HUES64 (cell line): ENCODE measurements around the gene TPT1.
"Not testable (repeated sequence)": the region's sequence is repeated elsewhere in the genome, so short reads cannot be mapped to it uniquely, and the experiment has no call there.

Experiments
- H3K27ac ChIP-seq: 2 replicates; pipeline ENCODE4 v1.7.0; 2013; ENCODE audit warnings: low read depth, low read length, inconsistent platforms
- H3K27me3 ChIP-seq: 2 replicates; pipeline ENCODE4 v1.6.1; 2013; ENCODE audit warnings: mild to moderate bottlenecking, low read length; ENCODE audit not compliant: insufficient read depth
- H3K36me3 ChIP-seq: 2 replicates; pipeline ENCODE4 v1.6.1; 2013; ENCODE audit warnings: mild to moderate bottlenecking, low read length; ENCODE audit not compliant: insufficient read depth
- H3K4me1 ChIP-seq: 2 replicates; pipeline ENCODE4 v1.6.1; 2013; ENCODE audit warnings: mild to moderate bottlenecking, low read length, moderate library complexity; ENCODE audit not compliant: insufficient read depth
- H3K4me3 ChIP-seq: 2 replicates; pipeline ENCODE4 v1.5.1; 2013; ENCODE audit warnings: mild to moderate bottlenecking, low read length, moderate library complexity
- H3K9ac ChIP-seq: 2 replicates; pipeline ENCODE4 v1.6.1; 2013; ENCODE audit warnings: mild to moderate bottlenecking, low read depth, low read length
- H3K9me3 ChIP-seq: 2 replicates; pipeline ENCODE4 v1.6.1; 2013; ENCODE audit warnings: low read depth, low read length; ENCODE audit not compliant: insufficient read depth
- WGBS: fragments of 150-250, 120-280 bp; methylation state at CpG from one replicate; pipeline ENCODE4 v1.1.7; 2013; ENCODE audit warnings: missing lambda C conversion rate; 5-methylcytosine and 5-hydroxymethylcytosine counted together

TPT1 gene

GRCh38 chr13:45299194-45299593 lies 41.8 kb downstream of the TPT1 start:
- WGBS = 88% methylated on average over 3 of the region's 3 CpGs
- no peaks in the 10 kb centered on the region for H3K9me3 ChIP-seq
- H3K4me1 ChIP-seq = peaks cover 11% of the 10 kb centered on the region; the same call in 1 of the 2 replicates
- no peak overlapping the region for H3K4me3 ChIP-seq
- no peak overlapping the region for H3K9ac ChIP-seq
- no peaks in the 10 kb centered on the region for H3K36me3 ChIP-seq
- H3K27me3 ChIP-seq = no peaks in the 10 kb centered on the region
- H3K27ac ChIP-seq = no peak overlapping the region

- H3K27ac ChIP-seq, H3K4me3 ChIP-seq, H3K9ac ChIP-seq, H3K9me3 ChIP-seq, H3K27me3 ChIP-seq, H3K36me3 ChIP-seq: not testable (repeated sequence)
- H3K4me1 ChIP-seq = peaks cover 11% of the 10 kb centered on the region; the same call in 1 of the 2 replicates
- WGBS = 94% methylated on average over 3 of the region's 3 CpGs
These were observed 42.4 kb downstream of the TPT1 start for GRCh38 chr13:45298550-45298949.

DNA sequence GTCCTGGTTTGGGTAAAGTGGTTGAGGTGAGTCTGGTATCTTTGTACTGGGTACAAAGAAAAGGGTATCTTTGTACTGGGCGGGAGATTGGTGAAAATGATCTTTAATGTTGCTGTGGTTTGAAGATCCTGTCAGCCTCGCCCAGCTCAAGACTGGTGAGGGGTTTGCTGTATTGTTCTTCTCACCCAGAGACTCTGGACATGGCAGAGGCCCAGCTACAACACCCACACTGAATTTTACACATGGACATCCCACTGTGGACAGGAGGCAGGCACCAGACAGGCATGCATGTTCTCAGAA lies 42.8 kb downstream of the TPT1 start:
- Histone ChIP-seq H3K4me1 (peaks cover 9% of the 10 kb centered on the region; the same call in 1 of the 2 replicates), H3K27me3 (no peaks in the 10 kb centered on the region), H3K9ac (no peak overlapping the region), H3K4me3 (no peak overlapping the region), H3K27ac (no peak overlapping the region), H3K9me3 (no peaks in the 10 kb centered on the region), H3K36me3 (no peaks in the 10 kb centered on the region)
- 86% methylated on average over 2 of the region's 2 CpGs for WGBS

DNA sequence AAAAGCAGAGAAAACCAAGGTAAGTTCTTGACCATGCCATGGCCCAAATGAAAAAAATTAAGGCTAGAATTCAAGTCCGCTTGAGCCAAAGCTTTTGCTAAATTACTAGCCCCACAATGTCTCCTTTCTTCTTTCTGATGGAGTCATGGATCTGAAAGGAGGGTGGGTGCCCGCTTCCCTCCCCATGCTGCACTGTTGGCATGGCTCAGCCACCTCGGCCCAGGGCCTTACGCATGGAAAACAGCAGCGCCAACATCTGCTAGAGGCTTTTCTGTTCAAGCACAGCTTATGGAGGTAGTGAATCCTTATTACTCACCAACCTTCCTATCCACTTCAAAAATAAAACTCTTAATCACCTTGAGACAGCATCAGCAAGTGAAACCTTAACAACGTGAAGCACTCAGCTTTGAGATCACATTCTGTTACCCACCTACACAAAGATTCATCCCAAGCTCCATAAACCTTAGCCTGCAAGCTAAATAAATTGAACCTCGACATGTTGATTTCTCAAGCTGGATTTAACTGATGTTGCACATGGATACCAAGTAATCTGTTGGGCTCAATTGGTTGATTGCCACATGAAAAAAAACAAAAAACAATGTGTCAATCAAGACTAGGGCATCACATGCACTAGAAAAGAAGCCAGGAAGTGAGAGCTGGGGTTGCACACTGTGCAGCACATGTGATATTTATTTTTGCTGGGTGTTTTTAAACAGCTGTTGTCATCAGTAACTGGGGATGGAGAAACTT lies 43.4 kb downstream of the TPT1 start:
- H3K4me3 ChIP-seq = no peak overlapping the region
- no peak overlapping the region for H3K27ac ChIP-seq
- 90% methylated on average over 7 of the region's 7 CpGs for WGBS
- H3K9me3 ChIP-seq = no peaks in the 10 kb centered on the region
- H3K4me1 ChIP-seq = peaks cover 3% of the 10 kb centered on the region; the same call in 1 of the 2 replicates
- H3K36me3 ChIP-seq = no peaks in the 10 kb centered on the region
- H3K9ac ChIP-seq = no peak overlapping the region
- H3K27me3 ChIP-seq = no peaks in the 10 kb centered on the region

DNA sequence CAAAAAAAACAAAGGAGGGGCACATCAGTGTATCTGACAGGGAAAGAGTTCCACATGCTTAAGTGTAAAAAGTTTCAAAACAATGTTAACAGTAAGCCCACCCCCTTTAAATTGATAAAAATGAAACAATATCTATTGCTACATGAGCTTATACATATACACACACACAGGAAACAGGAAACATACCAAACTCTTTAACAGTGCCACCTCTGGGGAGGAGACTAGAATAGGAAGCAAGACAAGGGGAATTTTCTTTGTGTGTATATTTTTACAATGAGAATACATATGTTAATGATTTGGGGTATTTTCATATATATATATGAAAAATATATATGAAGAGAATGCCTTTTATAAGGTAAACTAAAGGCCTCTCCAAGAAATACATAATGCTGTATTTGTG lies 44.7 kb downstream of the TPT1 start:
- Histone ChIP-seq H3K4me3 (no peak overlapping the region), H3K27me3 (no peaks in the 10 kb centered on the region), H3K4me1 (no peaks in the 10 kb centered on the region), H3K27ac (no peak overlapping the region), H3K9me3 (no peaks in the 10 kb centered on the region), H3K36me3 (no peaks in the 10 kb centered on the region), H3K9ac (no peak overlapping the region)

DNA sequence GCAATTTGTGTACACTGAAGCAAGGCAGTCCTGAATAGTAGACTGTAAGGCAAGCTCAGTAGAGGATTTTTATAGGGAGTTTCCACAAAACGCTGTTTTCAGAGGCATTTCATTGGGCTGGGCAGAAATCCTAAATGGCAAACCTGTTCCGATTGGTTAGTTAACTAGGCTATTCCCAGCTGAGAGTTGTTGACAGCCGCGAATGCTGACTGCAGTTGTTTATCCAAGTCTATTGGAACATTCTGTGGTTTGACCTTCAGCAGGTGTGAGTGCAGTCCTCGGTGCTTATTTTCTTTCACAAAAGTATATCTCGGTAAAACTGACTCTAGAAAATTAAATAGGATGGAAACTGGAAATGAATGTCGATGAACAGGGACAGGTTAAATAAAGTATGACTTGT lies 45.4 kb downstream of the TPT1 start:
- WGBS = 85% methylated on average over 7 of the region's 7 CpGs
- H3K27me3 ChIP-seq = no peaks in the 10 kb centered on the region
- H3K4me1 ChIP-seq = no peaks in the 10 kb centered on the region
- H3K36me3 ChIP-seq = no peaks in the 10 kb centered on the region
- H3K27ac ChIP-seq = no peak overlapping the region
- H3K9me3 ChIP-seq = no peaks in the 10 kb centered on the region
- no peak overlapping the region for H3K4me3 ChIP-seq
- H3K9ac ChIP-seq = no peak overlapping the region

DNA sequence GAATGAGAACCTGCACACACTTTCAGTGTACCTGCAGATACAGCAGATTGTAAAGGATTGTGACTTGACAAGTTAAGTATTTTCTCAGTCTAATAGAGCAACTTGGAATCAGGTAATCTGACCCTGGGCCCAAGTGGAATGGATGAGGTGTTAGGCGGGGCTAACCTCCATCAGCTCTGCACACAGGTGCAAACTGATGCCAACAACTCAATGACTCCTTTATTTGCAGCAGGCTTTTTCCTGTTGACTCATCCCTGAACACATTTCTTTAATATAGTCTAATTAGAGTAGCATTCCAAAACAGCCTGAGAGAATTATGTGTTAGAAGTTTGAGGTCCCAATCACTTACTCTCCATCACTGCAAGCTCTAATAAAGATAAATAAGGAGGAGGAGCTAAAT lies 48.8 kb downstream of the TPT1 start:
- no peak overlapping the region for H3K9ac ChIP-seq
- no peaks in the 10 kb centered on the region for H3K9me3 ChIP-seq
- no peak overlapping the region for H3K4me3 ChIP-seq
- H3K36me3 ChIP-seq = peaks cover 3% of the 10 kb centered on the region; the same call in 1 of the 2 replicates
- WGBS = no CpG with 5 or more reads among the region's 1 CpG
- no peaks in the 10 kb centered on the region for H3K27me3 ChIP-seq
- no peak overlapping the region for H3K27ac ChIP-seq
- H3K4me1 ChIP-seq = no peaks in the 10 kb centered on the region

GRCh38 chr13:45289936-45290563 lies 50.9 kb downstream of the TPT1 start:
- no peaks in the 10 kb centered on the region for H3K9me3 ChIP-seq
- H3K27me3 ChIP-seq = no peaks in the 10 kb centered on the region
- no peak overlapping the region for H3K4me3 ChIP-seq
- H3K4me1 ChIP-seq = no peaks in the 10 kb centered on the region
- peaks cover 5% of the 10 kb centered on the region; the same call in 1 of the 2 replicates for H3K36me3 ChIP-seq
- no peak overlapping the region for H3K27ac ChIP-seq
- 95% methylated on average over 2 of the region's 3 CpGs for WGBS
- H3K9ac ChIP-seq = no peak overlapping the region
